HUES64 (cell line): ENCODE measurements around the gene MAP4.
"Not testable (repeated sequence)": the region's sequence is repeated elsewhere in the genome, so short reads cannot be mapped to it uniquely, and the experiment has no call there.

Source experiments
- H3K27ac ChIP-seq: 2 replicates; pipeline ENCODE4 v1.7.0; 2013; ENCODE audit warnings: low read depth, low read length, inconsistent platforms
- H3K27me3 ChIP-seq: 2 replicates; pipeline ENCODE4 v1.6.1; 2013; ENCODE audit warnings: mild to moderate bottlenecking, low read length; ENCODE audit not compliant: insufficient read depth
- H3K36me3 ChIP-seq: 2 replicates; pipeline ENCODE4 v1.6.1; 2013; ENCODE audit warnings: mild to moderate bottlenecking, low read length; ENCODE audit not compliant: insufficient read depth
- H3K4me1 ChIP-seq: 2 replicates; pipeline ENCODE4 v1.6.1; 2013; ENCODE audit warnings: mild to moderate bottlenecking, low read length, moderate library complexity; ENCODE audit not compliant: insufficient read depth
- H3K4me3 ChIP-seq: 2 replicates; pipeline ENCODE4 v1.5.1; 2013; ENCODE audit warnings: mild to moderate bottlenecking, low read length, moderate library complexity
- H3K9ac ChIP-seq: 2 replicates; pipeline ENCODE4 v1.6.1; 2013; ENCODE audit warnings: mild to moderate bottlenecking, low read depth, low read length
- H3K9me3 ChIP-seq: 2 replicates; pipeline ENCODE4 v1.6.1; 2013; ENCODE audit warnings: low read depth, low read length; ENCODE audit not compliant: insufficient read depth
- WGBS: fragments of 150-250, 120-280 bp; methylation state at CpG from one replicate; pipeline ENCODE4 v1.1.7; 2013; ENCODE audit warnings: missing lambda C conversion rate; 5-methylcytosine and 5-hydroxymethylcytosine counted together

Gene MAP4

GRCh38 chr3:48013288-48013980 is 2.8 kb downstream of the MAP4 start:
- Histone ChIP-seq H3K36me3 (no peaks in the 10 kb centered on the region), H3K27ac (no peak overlapping the region), H3K9ac (no peak overlapping the region), H3K4me1 (peaks cover 38% of the 10 kb centered on the region), H3K27me3 (no peaks in the 10 kb centered on the region), H3K4me3 (no peak overlapping the region), H3K9me3 (no peaks in the 10 kb centered on the region)

DNA sequence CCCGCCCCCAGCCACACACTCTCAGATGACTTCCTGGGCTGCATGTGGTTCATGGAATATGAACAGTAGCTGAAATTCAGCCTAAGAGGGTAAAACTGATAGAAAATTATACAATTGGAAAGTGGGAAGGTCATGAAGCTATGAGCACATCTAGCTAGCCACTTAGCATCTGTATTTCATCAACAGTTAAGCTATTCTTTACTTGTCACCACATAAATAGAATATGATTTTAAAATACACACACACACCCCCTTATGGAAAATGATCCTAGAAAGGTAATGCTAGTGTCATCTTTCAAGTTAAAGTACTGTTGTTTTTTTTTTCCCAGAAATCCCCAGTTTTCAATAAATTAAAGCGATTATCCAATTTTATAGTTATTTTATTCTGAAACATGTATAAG is 3.6 kb downstream of the MAP4 start:
- WGBS, result no CpG with 5 or more reads among the region's 2 CpGs
- Histone ChIP-seq H3K27me3 (no peaks in the 10 kb centered on the region), H3K36me3 (no peaks in the 10 kb centered on the region), H3K4me1 (peaks cover 38% of the 10 kb centered on the region), H3K9me3 (no peaks in the 10 kb centered on the region), H3K4me3 (no peak overlapping the region), H3K27ac (no peak overlapping the region), H3K9ac (no peak overlapping the region)

GRCh38 chr3:48008066-48008465 is 8.2 kb downstream of the MAP4 start:
- not testable (repeated sequence) for H3K27me3 ChIP-seq, H3K27ac ChIP-seq, H3K36me3 ChIP-seq, H3K4me3 ChIP-seq, H3K9ac ChIP-seq, H3K9me3 ChIP-seq
- peaks cover 13% of the 10 kb centered on the region; the same call in 1 of the 2 replicates for H3K4me1 ChIP-seq
- 92% methylated on average over 6 of the region's 6 CpGs for WGBS

GRCh38 chr3:48007361-48007760 is 8.9 kb downstream of the MAP4 start:
- H3K9me3 ChIP-seq, H3K9ac ChIP-seq, H3K36me3 ChIP-seq, H3K27me3 ChIP-seq, H3K27ac ChIP-seq, H3K4me1 ChIP-seq, H3K4me3 ChIP-seq: not testable (repeated sequence)
- 99% methylated on average over 6 of the region's 6 CpGs for WGBS

DNA sequence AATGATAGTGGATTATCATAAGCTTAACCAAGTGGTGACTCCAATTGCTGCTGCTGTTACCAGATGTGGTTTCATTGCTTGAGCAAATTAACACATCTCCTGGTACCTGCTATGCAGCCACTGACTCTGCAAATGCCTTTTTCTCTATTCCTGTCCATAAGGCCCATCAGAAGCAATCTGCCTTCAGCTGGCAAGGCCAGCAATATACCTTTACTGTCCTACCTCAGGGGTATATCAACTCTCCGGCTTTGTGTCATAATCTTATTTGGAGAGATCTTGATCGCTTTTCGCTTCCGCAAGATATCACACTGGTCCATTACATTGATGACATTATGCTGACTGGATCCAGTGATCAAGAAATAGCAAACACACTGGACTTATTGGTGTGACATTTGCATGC is 9.4 kb downstream of the MAP4 start:
- H3K27ac ChIP-seq, H3K4me3 ChIP-seq, H3K4me1 ChIP-seq, H3K9ac ChIP-seq, H3K9me3 ChIP-seq, H3K36me3 ChIP-seq, H3K27me3 ChIP-seq: not testable (repeated sequence)
- 97% methylated on average over 4 of the region's 4 CpGs for WGBS

DNA sequence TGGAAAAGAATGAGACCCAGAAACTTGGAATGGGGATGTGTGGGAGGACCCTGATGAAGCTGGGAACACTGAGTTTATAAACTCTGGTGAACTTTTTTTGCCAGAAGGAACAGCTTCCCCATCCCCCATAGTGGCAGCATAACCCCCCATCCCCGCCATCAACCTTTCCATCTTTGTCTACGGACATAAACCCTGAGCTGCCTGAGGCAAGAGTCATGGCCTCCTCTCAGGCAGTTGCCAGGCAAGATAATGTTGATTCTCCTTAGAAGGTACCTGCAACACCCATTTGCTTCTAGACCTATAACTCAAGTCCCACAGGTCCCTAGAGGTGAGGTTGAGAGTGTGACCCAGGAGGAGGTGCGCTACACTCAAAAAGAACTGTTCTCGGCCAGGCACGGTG is 11.5 kb downstream of the MAP4 start:
- Histone ChIP-seq H3K9ac (no peak overlapping the region), H3K4me1 (no peaks in the 10 kb centered on the region), H3K27ac (no peak overlapping the region), H3K9me3 (no peaks in the 10 kb centered on the region), H3K27me3 (no peaks in the 10 kb centered on the region), H3K36me3 (no peaks in the 10 kb centered on the region), H3K4me3 (no peak overlapping the region)
- WGBS, result 93% methylated on average over 5 of the region's 5 CpGs

- Histone ChIP-seq H3K9me3 (no peaks in the 10 kb centered on the region), H3K9ac (no peak overlapping the region)
- WGBS, result 94% methylated on average over 5 of the region's 5 CpGs
These were observed 13.4 kb downstream of the MAP4 start for GRCh38 chr3:48002787-48003186.

GRCh38 chr3:48001991-48002390 is 14.2 kb downstream of the MAP4 start:
- Histone ChIP-seq H3K4me3 (no peak overlapping the region), H3K27me3 (no peaks in the 10 kb centered on the region), H3K36me3 (0 out of 2 replicates have a peak, but pooled peaks cover 9% of the 10 kb centered on the region), H3K9ac (no peak overlapping the region), H3K4me1 (peaks cover 8% of the 10 kb centered on the region; the same call in 1 of the 2 replicates), H3K27ac (no peak overlapping the region), H3K9me3 (no peaks in the 10 kb centered on the region)
- 94% methylated on average over 4 of the region's 4 CpGs for WGBS

More at GRCh38 chr3:48002787-48003186, 13.4 kb downstream of the MAP4 start:
- H3K27ac ChIP-seq, result no peak overlapping the region
- no peak overlapping the region for H3K4me3 ChIP-seq
- H3K4me1 ChIP-seq, result peaks cover 8% of the 10 kb centered on the region; the same call in 1 of the 2 replicates
- no peaks in the 10 kb centered on the region for H3K27me3 ChIP-seq
- 0 out of 2 replicates have a peak, but pooled peaks cover 4% of the 10 kb centered on the region for H3K36me3 ChIP-seq

GRCh38 chr3:48000212-48000611 is 16.0 kb downstream of the MAP4 start:
- H3K9me3 ChIP-seq, result no peaks in the 10 kb centered on the region
- H3K36me3 ChIP-seq, result peaks cover 14% of the 10 kb centered on the region
- peaks cover 8% of the 10 kb centered on the region; the same call in 1 of the 2 replicates for H3K4me1 ChIP-seq
- H3K27ac ChIP-seq, result no peak overlapping the region
- WGBS, result 96% methylated on average over 2 of the region's 2 CpGs
- no peak overlapping the region for H3K4me3 ChIP-seq
- H3K9ac ChIP-seq, result no peak overlapping the region
- H3K27me3 ChIP-seq, result no peaks in the 10 kb centered on the region

DNA sequence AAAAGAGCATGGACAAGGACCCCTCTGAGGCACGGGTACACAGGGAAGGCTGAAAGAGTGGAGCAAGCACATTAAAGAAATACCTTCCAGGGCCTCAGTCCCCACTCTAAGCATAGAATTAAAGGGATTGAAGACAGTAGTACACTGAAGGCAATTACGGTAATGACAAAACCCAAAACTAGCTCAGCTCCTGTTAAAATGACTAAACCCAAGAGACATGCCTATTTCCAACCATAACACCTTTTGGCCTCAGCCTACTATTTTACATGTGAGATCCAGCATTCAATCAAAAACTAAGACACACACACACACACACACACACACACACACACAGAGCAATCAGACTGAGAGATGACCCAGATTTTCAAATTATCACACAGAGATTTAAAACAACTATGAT is 19.8 kb downstream of the MAP4 start:
- no peaks in the 10 kb centered on the region for H3K27me3 ChIP-seq
- H3K36me3 ChIP-seq, result peaks cover 25% of the 10 kb centered on the region
- H3K27ac ChIP-seq, result no peak overlapping the region
- H3K4me1 ChIP-seq, result peaks cover 8% of the 10 kb centered on the region; the same call in 1 of the 2 replicates
- no peak overlapping the region for H3K4me3 ChIP-seq
- H3K9me3 ChIP-seq, result no peaks in the 10 kb centered on the region
- no peak overlapping the region for H3K9ac ChIP-seq
- 97% methylated on average over 2 of the region's 2 CpGs for WGBS

DNA sequence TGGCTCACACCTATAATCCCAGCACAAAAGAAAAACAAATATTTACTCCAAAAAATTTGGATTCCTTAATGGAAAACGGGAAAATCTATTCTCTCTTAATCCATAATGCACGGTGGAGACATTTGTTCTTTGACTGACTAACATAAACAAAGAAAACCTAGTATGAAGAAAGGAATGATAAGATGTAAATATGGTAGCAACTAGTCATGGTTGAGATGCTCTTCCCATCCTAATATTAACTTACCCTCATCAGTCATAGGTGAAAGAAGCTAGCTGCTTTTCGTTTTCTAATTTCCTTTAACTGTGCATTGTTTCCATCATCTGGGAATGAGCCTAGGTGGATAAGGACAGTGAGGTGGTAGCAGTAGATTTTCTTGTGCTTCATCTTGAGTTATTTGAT is 22.0 kb downstream of the MAP4 start:
- Histone ChIP-seq H3K9me3 (no peaks in the 10 kb centered on the region), H3K36me3 (peaks cover 28% of the 10 kb centered on the region)
- 90% methylated on average over 3 of the region's 3 CpGs for WGBS

DNA sequence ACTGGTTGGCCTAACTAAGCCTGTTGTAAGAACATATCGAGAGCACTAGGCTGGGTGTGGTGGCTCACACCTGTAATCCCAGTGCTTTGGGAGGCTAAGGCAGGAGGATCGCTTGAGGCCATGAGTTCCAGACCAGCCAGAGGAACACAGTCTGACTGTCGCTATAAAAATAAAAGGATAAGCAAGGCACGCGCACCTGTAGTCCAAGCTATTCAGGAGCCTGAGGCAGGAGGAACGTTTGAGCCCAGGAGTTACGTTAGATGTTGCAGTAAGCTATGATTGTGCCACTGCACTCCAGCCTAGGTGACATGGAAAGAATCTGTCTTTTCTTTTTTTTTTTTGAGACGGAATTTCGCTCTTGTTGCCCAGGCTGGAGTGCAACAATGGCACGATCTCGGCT is 24.9 kb downstream of the MAP4 start:
- Histone ChIP-seq H3K27me3 (no peaks in the 10 kb centered on the region), H3K4me3 (no peak overlapping the region), H3K27ac (no peak overlapping the region), H3K9me3 (no peaks in the 10 kb centered on the region), H3K9ac (no peak overlapping the region), H3K36me3 (peaks cover 26% of the 10 kb centered on the region), H3K4me1 (peaks cover 7% of the 10 kb centered on the region; the same call in 1 of the 2 replicates)
- WGBS, result 95% methylated on average over 11 of the region's 11 CpGs

More for the DNA sequence above, 22.0 kb downstream of the MAP4 start:
- Histone ChIP-seq H3K27ac (no peak overlapping the region), H3K9ac (no peak overlapping the region), H3K27me3 (no peaks in the 10 kb centered on the region), H3K4me1 (peaks cover 12% of the 10 kb centered on the region), H3K4me3 (no peak overlapping the region)
